Right lobe of liver (tissue), 4 donors: ENCODE measurements around the gene MYO1D.

Experiments
- POLR2A ChIP-seq: fragments of 450-650 bp; IDR thresholded peaks from one replicate; pipeline ENCODE4 v1.6.1; 2017; ENCODE audit warnings: antibody characterized with exemption, mild to moderate bottlenecking
- TF ChIP-seq, protein P1 (sequence below), 4 donors: fragments of 200-600 bp in 3 of 4; fragments of 450-650 bp in 1 of 4; IDR thresholded peaks; one replicate each; pipeline versions ENCODE4 v1.5.1 to v1.8.0; 2016 to 2022; ENCODE audit warnings: antibody characterized with exemption in 4 of 4, mild to moderate bottlenecking in 2 of 4
- donor health status: DM: no; HTN: no; CAD: no.
- donor health status: DM: no; HTN: no; CAD: no.
- donor health status: DM: no; HTN: yes; CAD: no.

DNA sequence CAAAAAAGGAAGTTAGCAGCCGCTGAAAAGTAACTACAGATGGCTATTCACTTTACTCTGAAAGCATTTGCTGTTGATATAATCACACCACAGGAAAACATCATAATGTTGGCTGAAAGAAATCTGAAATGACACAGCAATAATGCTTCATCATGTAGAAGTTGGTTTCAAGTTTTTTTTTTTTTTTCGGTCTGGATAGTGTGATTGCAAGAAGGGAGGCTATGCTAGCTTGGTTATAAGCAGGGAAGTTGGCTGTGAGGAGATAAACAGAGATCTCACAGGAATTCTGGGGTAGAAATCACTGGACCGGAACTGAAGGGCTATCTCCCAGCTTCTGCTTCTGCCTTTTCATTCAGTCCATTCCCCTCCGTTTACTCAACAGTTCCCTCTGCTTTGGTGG is 57.9 kb downstream of the MYO1D start:
- TF ChIP-seq, protein P1, sequence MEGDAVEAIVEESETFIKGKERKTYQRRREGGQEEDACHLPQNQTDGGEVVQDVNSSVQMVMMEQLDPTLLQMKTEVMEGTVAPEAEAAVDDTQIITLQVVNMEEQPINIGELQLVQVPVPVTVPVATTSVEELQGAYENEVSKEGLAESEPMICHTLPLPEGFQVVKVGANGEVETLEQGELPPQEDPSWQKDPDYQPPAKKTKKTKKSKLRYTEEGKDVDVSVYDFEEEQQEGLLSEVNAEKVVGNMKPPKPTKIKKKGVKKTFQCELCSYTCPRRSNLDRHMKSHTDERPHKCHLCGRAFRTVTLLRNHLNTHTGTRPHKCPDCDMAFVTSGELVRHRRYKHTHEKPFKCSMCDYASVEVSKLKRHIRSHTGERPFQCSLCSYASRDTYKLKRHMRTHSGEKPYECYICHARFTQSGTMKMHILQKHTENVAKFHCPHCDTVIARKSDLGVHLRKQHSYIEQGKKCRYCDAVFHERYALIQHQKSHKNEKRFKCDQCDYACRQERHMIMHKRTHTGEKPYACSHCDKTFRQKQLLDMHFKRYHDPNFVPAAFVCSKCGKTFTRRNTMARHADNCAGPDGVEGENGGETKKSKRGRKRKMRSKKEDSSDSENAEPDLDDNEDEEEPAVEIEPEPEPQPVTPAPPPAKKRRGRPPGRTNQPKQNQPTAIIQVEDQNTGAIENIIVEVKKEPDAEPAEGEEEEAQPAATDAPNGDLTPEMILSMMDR (IDR thresholded peaks at IDR 0.05) = no peak
- no peak for TF ChIP-seq POLR2A
